HG03025 (cell line): ENCODE measurements around the gene INPP5A.

ENCODE experiments used
- ATAC-seq: cut with Tn5 transposase; IDR thresholded peaks from one replicate; pipeline ENCODE4 v1.9.1; 2021; ENCODE audit warnings: mild to moderate bottlenecking, moderate library complexity; ENCODE audit not compliant: unreplicated experiment, low FRiP score

INPP5A gene

GRCh38 chr10:132639470-132639869 is 101.9 kb downstream of the INPP5A start:
- no peak for ATAC-seq

DNA sequence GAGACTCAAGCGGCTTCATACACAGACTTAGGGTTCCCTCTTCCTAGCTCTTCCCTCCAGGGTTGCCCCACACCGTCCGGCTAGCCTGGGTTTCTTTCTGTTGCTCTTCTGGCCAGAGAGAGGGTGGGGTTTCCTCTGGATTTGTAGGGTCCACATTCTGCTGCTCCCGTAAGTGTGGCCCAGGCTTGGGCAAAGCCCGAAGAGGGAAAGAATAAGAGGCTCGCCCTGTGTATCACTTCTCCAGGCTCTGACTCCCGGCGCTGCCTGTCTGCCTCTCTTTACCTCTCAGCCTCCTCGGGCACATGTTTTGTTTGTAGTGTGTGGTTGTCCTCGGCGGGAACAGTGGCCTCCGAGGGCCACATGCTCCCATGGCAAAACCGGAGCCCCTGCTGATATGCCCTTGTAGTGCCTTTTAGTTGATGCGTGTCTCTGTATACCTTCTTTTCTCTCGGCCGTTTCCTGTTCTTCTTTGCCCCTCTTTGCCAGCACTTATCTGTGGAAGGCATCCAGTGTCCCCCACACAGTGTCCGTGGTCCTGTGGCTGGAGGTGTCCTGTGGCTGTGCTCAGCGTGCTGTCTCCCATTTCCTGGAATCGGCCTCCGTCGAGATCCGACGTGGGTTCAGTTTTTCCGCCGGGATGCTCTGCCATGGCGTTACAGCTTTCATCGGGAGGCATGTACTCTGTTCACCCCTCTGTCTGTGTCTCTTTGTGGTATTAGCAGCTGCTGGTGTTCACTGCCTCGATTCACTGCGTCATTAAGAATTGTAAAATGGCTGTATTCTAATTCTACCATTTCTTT is 102.9 kb downstream of the INPP5A start:
- no peak for ATAC-seq

DNA sequence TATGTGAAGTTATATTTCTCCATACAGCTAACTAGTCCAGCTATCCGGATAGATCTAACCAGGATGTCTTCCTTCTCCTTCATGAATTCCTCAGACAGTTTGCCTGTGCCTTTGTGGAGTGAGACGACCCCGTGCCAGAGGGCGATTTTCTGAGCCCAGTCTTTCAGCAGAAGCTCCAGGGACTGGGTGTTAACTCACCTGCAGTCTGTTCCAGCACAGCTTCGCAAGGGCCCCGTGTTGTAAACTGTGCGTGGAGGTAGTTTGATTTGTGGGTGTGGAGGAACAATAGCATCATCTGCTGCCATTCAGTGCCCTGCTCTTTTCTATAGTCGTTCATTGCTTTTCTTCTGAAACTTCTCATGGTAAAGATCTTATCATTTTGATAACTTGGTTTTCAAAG is 103.8 kb downstream of the INPP5A start:
- ATAC-seq, result no peak

DNA sequence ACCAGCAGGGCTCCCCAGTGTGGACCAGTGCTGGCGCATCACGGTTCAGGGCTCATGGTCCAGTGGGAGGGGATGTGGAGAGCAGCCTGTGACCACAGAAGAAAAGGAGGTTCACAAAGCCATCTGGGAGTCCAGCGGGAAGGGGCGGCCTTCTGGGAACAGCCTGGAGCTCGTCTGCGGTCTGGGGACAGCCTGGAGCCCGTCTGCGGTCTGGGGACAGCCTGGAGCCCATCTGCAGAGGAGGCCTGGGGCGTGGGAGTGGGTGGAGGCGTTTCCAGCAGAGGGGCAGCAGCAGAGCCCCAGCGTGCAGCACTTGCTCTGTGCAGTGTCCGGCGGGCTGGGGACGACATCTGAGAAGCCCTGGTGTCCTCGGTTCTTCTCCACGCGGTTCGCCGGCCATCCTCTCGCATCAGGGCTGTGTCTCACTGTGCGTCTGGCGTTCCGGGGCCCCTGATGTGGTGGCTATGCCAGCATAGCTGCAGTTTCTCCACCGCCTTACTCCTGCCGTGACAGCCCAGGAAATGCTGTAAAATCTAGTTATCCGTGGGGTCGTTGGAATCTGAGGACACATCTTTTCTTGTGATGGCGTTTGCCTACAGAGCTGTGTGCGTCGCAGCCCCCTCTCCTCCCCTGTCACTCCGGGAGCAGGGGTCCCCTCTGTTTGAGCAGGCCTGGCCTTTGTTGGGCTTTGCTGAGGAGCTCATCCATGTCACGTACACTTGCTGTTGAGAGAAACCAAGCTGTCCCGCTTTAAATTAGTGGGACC is 104.6 kb downstream of the INPP5A start:
- no peak for ATAC-seq

DNA sequence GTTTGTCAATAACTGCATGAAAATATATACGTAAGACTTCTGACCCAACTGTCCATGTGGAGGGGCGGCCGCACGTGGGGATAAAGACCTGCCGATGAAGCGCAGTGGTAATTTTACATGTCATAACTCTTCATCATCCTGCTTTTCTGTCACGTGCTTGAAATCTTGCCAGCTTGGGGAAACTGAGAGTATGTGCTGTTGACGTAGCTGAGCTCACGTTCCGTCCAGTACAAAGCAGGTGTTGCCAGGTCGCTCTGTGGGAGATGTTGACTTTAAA is 105.1 kb downstream of the INPP5A start:
- ATAC-seq, result no peak

DNA sequence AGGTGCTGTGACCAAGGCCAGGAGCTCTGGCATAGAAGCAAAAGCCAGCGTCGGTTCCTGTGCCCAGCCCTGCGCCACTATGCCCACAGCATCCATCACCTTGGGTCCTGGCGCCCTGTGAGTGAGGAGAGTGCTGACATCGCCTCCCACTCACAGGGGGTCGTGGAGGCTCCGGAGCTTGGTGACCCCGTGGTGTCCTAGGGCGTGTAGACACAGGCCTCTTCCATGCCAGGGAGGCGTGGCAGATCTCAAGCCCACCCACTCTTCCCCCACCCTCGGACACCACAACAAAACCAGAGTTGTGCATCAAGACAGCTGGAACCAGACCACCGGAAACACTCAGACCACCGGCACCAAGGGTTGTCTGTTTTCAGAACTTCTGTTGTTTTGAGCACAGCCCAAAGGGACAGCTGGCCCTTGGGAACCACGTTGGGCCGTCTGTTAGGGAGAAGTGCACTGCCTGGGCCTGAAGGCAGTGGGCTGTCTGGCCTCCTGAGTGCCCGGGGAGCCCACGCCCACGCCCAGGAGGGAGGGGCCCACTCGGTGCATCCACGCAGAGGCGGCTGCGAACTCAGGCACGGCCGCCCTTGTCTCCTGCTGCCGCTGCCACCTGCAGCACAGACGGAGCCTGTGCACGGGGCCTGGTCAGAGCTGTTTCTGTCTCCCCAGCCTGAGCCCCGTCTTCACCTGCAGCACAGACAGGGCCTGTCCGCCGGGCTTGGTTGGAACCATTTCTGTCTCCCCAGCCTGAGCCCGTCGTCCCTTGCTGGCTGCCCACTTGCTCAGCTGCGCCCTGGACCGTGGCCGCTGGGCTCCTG is 106.3 kb downstream of the INPP5A start:
- no peak for ATAC-seq

DNA sequence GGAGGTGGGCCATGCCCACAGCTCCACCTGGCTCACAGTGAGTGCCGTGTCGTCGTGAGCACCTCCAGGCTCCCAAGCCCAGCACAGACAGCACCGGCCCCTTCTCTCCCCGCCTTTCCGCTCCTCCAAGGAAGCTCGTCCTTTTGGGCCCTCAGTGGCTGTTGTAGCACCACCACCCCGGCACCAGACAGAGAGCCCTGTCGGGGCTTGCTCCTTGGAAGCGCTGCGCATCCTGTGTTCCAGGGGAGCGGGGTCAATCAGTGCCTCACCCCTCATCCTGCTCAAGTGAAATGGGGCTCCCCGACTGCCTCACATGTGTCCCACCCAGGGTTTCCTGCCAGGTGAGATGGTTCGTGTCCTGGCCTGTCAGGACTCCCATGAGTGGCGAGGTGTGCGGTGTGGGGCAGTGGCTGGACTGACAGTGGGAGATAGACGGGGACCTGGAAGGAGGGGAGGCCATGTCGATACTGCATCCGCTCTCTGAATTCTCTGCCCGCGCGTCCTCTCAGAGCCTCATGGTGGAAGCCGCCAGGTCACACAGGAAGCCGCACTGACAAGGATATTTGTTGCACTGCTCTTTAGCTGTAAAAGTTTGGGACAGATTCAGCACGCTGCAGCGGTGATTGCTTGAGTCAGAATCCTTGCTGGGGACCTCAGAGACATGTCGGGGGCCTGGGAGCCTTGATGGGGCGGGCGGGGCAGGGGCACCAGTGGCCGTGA is 107.1 kb downstream of the INPP5A start:
- ATAC-seq, result no peak

GRCh38 chr10:132645247-132645530 is 107.6 kb downstream of the INPP5A start:
- no peak for ATAC-seq

DNA sequence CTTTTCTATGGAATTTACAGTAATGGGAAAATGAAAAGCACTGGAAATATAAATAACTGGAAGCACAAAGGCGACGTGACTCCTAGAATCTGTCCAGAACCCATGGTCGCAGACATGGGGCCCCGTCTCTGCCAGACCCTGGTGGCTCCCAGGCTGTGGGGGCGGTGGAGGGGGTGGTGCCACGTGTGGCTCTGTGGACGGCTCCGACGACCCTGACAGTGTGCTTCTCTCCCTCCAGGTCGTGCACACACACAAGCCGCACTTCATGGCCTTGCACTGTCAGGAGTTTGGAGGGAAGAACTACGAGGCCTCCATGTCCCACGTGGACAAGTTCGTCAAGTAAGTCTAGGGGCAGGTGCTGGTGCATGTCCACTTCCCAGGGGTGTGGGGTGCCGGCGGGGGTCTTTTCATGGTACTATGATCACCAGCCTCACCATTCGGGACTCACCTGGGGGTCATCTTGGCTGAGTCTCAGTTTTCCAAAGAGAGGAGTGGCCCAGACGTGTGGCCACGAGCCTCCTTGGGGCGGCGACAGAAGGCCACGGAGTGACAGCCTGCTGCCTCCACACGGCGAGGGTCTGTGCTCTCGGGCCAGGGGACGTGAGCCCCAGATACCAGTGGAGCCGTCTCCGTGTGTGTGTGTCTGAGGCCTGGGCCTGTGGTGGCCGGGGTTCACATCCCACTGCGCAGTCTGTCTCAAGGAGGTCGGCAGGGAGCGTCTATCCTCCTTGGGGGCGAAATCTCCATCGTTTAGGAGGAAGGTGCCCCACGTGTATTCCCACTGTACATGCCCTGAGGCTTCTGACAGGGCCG is 108.2 kb downstream of the INPP5A start:
- ATAC-seq, result no peak

DNA sequence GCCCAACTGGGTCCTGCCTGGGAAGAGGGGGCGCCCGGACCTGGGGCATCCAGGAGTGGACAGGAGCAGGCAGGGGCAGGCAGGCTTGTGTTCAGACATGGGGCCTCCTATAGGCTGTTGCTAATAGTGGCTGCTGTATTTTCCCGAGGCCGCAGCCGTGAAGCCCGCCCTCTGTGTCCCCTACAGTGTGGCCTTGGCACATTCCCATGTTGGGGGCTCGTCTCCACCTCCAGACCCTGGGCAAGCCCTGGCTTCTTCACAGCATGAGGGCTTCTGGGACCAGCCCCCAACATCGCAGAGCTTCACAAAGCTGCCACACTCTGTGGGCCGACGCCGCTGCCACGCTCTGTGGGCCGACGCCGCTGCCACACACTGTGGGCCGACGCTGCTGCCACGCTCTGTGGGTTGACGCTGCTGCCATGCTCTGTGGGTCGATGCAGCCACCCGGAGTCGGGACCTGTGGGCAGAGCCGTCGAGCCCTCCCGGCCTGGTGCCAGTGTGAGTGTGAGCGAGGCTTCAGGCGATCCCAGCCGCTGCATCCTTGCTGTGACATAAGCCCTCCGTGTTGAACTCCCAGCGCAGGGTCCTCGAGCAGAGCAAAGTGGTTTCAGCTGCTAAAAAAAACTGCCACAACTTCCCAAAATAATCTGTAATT is 109.0 kb downstream of the INPP5A start:
- ATAC-seq, result no peak

DNA sequence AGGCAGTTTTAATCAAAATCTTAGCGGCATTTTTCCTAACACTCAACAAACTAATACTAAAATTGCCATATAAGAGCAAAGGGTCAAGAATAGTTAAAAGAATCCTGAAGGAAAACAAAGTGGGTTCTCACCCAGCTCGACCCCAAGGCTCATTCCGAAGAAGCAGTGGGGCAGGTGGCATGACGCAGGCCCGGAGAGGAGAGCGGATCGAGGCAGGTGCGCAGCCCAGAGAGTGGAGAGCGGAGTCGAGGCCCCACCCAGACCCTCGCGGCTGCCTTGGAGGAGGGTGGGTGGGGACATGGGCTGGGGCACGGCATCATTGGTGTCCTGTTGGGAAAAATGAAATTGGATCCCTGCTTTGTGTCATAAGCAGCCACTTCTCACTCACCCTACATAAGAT is 109.8 kb downstream of the INPP5A start:
- ATAC-seq, result no peak

DNA sequence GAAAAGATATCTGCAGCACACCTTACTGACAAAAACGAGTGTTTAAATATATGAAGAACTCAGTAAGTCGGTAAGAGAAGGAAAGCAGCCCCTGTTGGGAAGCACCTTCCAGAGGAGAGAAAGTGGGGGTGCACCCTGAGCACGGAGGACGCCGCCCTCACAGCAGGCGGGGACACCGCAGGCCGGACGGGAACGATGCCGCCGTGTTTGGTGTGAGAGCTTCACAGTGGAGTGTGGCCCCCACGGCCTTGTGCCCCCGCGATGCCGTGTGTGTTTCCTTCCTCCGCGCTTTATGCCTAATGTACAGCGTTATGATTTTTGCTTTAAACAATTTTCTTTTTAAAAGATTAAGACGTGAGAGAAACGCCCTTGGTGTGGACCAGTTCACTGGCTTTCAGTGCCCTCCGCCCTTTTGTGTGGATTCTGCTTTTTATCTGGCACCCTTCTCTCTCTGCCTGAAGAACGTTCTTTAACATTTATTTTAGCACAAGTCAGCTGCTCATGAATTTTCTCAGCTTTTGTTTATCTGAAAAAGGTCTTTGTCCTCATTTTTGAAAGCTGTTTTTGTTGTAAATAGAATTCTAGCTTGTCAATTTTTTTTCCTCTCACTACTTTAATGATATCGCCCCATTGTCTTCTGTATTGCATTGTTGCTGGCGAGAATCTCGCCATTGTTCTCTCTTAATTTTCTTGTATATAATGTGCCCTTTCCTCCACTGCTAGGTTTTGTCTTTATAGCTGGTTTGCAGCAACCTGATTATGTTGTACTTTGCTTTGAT is 110.7 kb downstream of the INPP5A start:
- ATAC-seq, result no peak

- no peak for ATAC-seq
Observed at GRCh38 chr10:132648851-132649528, 111.4 kb downstream of the INPP5A start.

DNA sequence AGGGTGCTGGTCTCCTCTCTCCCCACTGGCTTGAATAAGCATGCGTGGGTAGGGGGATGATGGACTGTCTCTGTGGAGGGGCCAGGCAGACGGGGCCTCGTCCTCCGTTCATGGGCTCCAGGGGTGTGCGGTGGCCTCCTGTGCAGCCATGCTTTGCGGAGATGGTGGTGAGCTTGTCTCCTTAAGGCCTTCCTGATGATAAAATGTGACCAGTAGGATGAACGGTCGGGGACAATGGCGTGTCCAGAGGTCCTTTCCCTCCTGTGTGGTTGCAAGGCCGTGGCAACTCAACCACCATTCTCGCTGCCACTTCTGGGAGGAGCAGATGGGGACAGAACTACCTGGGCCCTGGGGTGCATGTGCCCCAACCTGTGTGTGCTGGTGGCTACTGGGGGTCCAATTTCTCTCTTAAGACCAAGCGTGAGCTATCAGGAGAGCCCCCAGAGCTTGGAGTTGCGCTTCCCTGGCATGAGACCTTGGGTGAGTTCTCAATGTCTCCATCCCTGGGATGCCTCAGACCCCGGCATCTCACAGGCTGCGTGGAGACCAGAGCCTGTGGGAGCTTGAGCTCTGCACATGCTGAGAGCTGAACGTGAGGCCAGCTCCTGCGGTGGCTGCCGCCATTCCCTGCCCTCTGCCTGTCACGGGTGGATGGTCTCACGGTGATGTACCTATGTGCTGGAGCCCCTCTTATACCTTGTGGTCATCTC is 112.2 kb downstream of the INPP5A start:
- ATAC-seq, result no peak

DNA sequence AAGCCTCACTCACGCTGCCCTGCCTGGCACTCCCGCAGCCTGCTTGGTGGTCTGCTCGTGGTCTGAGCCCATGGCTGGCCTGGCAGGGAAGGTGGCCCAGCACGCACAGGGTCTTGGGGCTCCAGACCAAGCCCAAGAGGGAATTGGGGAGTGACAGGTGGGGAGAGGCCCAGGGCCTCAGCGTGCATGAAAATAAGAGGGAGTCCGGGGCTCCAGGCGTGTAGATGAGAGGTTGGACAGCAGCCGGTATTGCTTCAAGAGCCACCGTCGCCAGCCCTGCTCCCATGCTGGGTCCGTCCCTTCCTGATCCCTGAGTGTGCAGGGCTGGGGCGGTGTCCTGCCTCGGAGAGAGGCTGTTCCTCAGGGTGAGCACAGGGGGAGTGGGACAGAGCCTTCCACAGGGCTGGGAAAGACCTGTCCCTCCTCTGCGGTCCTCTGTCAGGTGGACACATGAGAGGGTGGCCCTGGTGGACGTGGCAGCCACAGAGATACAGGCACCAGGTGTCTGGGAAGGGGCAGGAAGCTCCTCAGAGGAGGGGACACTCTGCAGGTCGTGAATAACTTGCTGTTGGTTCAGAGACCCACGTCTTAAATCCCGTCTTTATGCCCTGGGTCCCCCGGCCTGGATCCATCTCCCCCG is 113.1 kb downstream of the INPP5A start:
- no peak for ATAC-seq

- ATAC-seq, result no peak
Observed at GRCh38 chr10:132651511-132652029, 114.0 kb downstream of the INPP5A start.

- ATAC-seq, result no peak
Observed at GRCh38 chr10:132652446-132652845, 114.9 kb downstream of the INPP5A start.
